ENCODE results near the gene IL17RD. TPM values are rescaled to one million over a fixed set of nuclear protein-coding genes. Genes with fewer than 3 reads are reported as not detected.
"Not testable (repeated sequence)": the region's sequence is repeated elsewhere in the genome, so short reads cannot be mapped to it uniquely, and the experiment has no call there.

Gene IL17RD
- total RNA-seq, 6 experiments from 2014 or later: under 0.01 to 0.40 (median 0.29) TPM

- Histone ChIP-seq H3K9me3 (no peaks in the 10 kb centered on the region), H3K4me3 (no peak overlapping the region), H3K27me3 (no peaks in the 10 kb centered on the region), H3K4me1 (no peaks in the 10 kb centered on the region), H3K27ac (no peak overlapping the region), H3K36me3 (no peaks in the 10 kb centered on the region)
- intact Hi-C loops (cut with DNase I): no loop called here
- no peak for TF ChIP-seq POLR2A (IDR thresholded peaks at IDR 0.05)
- no peak for TF ChIP-seq CTCF (IDR thresholded peaks at IDR 0.05)
- WGBS (ENCODE audit: insufficient coverage, low coverage, low lambda C conversion rate, missing lambda C conversion rate): 58% methylated on average over 5 of the region's 5 CpGs
- ATAC-seq (no peak), DNase-seq (no peak)
Measured at GRCh38 chr3:57088503-57088902, 76.7 kb downstream of the IL17RD start.

- Histone ChIP-seq H3K27me3 (no peaks in the 10 kb centered on the region), H3K27ac (no peak overlapping the region), H3K4me3 (no peak overlapping the region), H3K36me3 (no peaks in the 10 kb centered on the region), H3K9me3 (no peaks in the 10 kb centered on the region), H3K4me1 (no peaks in the 10 kb centered on the region)
- 100% methylated on average over 1 of the region's 1 CpG for WGBS (ENCODE audit: insufficient coverage, low coverage, low lambda C conversion rate, missing lambda C conversion rate)
- ATAC-seq: no peak
- no peak for DNase-seq
- TF ChIP-seq CTCF (IDR thresholded peaks at IDR 0.05) (no peak), POLR2A (IDR thresholded peaks at IDR 0.05) (no peak)
- intact Hi-C loops (cut with DNase I): no loop called here
Measured at GRCh38 chr3:57087361-57088092, 77.6 kb downstream of the IL17RD start.

GRCh38 chr3:57086201-57086600 is 79.0 kb downstream of the IL17RD start:
- H3K27ac ChIP-seq: no peak overlapping the region
- no peaks in the 10 kb centered on the region for H3K27me3 ChIP-seq
- DNase-seq (no peak), ATAC-seq (no peak)
- no peaks in the 10 kb centered on the region for H3K9me3 ChIP-seq
- no peaks in the 10 kb centered on the region for H3K36me3 ChIP-seq
- no peaks in the 10 kb centered on the region for H3K4me1 ChIP-seq
- intact Hi-C loops (cut with DNase I): no loop called here
- no peak overlapping the region for H3K4me3 ChIP-seq
- TF ChIP-seq CTCF (IDR thresholded peaks at IDR 0.05) (no peak), POLR2A (IDR thresholded peaks at IDR 0.05) (no peak)

GRCh38 chr3:57085211-57085610 is 79.9 kb downstream of the IL17RD start:
- TF ChIP-seq CTCF (IDR thresholded peaks at IDR 0.05) (no peak), POLR2A (IDR thresholded peaks at IDR 0.05) (no peak)
- intact Hi-C loops (cut with DNase I): no loop called here
- 88% methylated on average over 1 of the region's 4 CpGs for WGBS (ENCODE audit: insufficient coverage, low coverage, low lambda C conversion rate, missing lambda C conversion rate)
- no peaks in the 10 kb centered on the region for H3K36me3 ChIP-seq
- DNase-seq: no peak
- H3K27me3 ChIP-seq: no peaks in the 10 kb centered on the region
- H3K4me3 ChIP-seq: no peak overlapping the region
- H3K4me1 ChIP-seq: no peaks in the 10 kb centered on the region
- no peak for ATAC-seq
- H3K9me3 ChIP-seq: no peaks in the 10 kb centered on the region
- H3K27ac ChIP-seq: no peak overlapping the region

GRCh38 chr3:57083266-57083995 is 81.7 kb downstream of the IL17RD start:
- H3K4me3 ChIP-seq; DNase-seq; H3K27me3 ChIP-seq; H3K36me3 ChIP-seq; intact Hi-C loops (cut with DNase I); H3K27ac ChIP-seq; H3K9me3 ChIP-seq; H3K4me1 ChIP-seq; ATAC-seq: not testable (repeated sequence)
- 77% methylated on average over 8 of the region's 16 CpGs for WGBS (ENCODE audit: insufficient coverage, low coverage, low lambda C conversion rate, missing lambda C conversion rate)
